ENCODE data around the gene ACAA1.

GRCh38 chr3:38149708-38150107 lies 12.8 kb upstream of the ACAA1 start:
- TF ChIP-seq CTCF (IDR thresholded peaks at IDR 0.05) (no peak), ZFX (IDR thresholded peaks at IDR 0.05; ENCODE audit: borderline replicate concordance) (no peak)
